ENCODE data around the gene PSAP. TPM values are rescaled to one million over a fixed set of nuclear protein-coding genes. Genes with fewer than 3 reads are reported as not detected.
A peak's percentile ranks its signal among the peaks of the same experiment; 100 is the strongest.

Gene PSAP
- total RNA-seq, 2 donors from 2014 or later: 136 to 207 TPM

- Mint-ChIP-seq H3K4me3 (no peak overlapping the region), H3K4me1 (ENCODE audit: low read depth in 2 of 2) (peaks cover 3 to 4% of the 10 kb centered on the region in 2 donors), H3K9me3 (no peaks in the 10 kb centered on the region), H3K36me3 (no peaks in the 10 kb centered on the region), H3K27ac (no peak overlapping the region), H3K27me3 (no peaks in the 10 kb centered on the region)
- no peak for DNase-seq (ENCODE audit: low spot score)
- no peak for ATAC-seq
Observed at GRCh38 chr10:71810048-71810750, 40.9 kb downstream of the PSAP start.

- Mint-ChIP-seq H3K36me3 (no peaks in the 10 kb centered on the region), H3K27me3 (no peaks in the 10 kb centered on the region), H3K4me1 (ENCODE audit: low read depth in 2 of 2) (peaks cover 3 to 4% of the 10 kb centered on the region in 2 donors), H3K9me3 (no peaks in the 10 kb centered on the region), H3K4me3 (no peak overlapping the region), H3K27ac (no peak overlapping the region)
- DNase-seq (ENCODE audit: low spot score) (no peak), ATAC-seq (no peak)
Observed at GRCh38 chr10:71809628-71810027, 41.4 kb downstream of the PSAP start.

- no peaks in the 10 kb centered on the region for H3K27me3 Mint-ChIP-seq
Observed at GRCh38 chr10:71807557-71808510, 43.2 kb downstream of the PSAP start.

GRCh38 chr10:71806704-71807556 is 44.1 kb downstream of the PSAP start:
- Mint-ChIP-seq H3K4me3 (no peak overlapping the region), H3K9me3 (no peaks in the 10 kb centered on the region), H3K27me3 (no peaks in the 10 kb centered on the region), H3K36me3 (no peaks in the 10 kb centered on the region), H3K27ac (no peak overlapping the region), H3K4me1 (ENCODE audit: low read depth in 2 of 2) (peaks cover 3 to 4% of the 10 kb centered on the region in 2 donors)
- DNase-seq (ENCODE audit: low spot score) (no peak), ATAC-seq (no peak)

More at GRCh38 chr10:71807557-71808510, 43.2 kb downstream of the PSAP start:
- Mint-ChIP-seq H3K27ac (no peak overlapping the region), H3K4me1 (ENCODE audit: low read depth in 2 of 2) (peaks cover 3 to 4% of the 10 kb centered on the region in 2 donors), H3K36me3 (no peaks in the 10 kb centered on the region), H3K4me3 (no peak overlapping the region), H3K9me3 (no peaks in the 10 kb centered on the region)
- DNase-seq (ENCODE audit: low spot score) (no peak), ATAC-seq (no peak)

GRCh38 chr10:71805776-71806703 is 45.0 kb downstream of the PSAP start:
- H3K27me3 Mint-ChIP-seq: no peaks in the 10 kb centered on the region
- peak in 1 of 2 donors; percentile 69 for ATAC-seq
- H3K4me3 Mint-ChIP-seq: no peak overlapping the region
- no peak overlapping the region for H3K27ac Mint-ChIP-seq
- H3K36me3 Mint-ChIP-seq: no peaks in the 10 kb centered on the region
- DNase-seq (ENCODE audit: low spot score): no peak
- H3K4me1 Mint-ChIP-seq (ENCODE audit: low read depth in 2 of 2): peaks cover 3 to 4% of the 10 kb centered on the region in 2 donors
- no peaks in the 10 kb centered on the region for H3K9me3 Mint-ChIP-seq

GRCh38 chr10:71804077-71804476 is 47.0 kb downstream of the PSAP start:
- DNase-seq (ENCODE audit: low spot score) (no peak), ATAC-seq (no peak)
- no peaks in the 10 kb centered on the region for H3K27me3 Mint-ChIP-seq
- H3K27ac Mint-ChIP-seq: no peak overlapping the region
- H3K4me3 Mint-ChIP-seq: no peak overlapping the region
- peaks cover 3 to 4% of the 10 kb centered on the region in 2 donors for H3K4me1 Mint-ChIP-seq (ENCODE audit: low read depth in 2 of 2)
- no peaks in the 10 kb centered on the region for H3K36me3 Mint-ChIP-seq
- no peaks in the 10 kb centered on the region for H3K9me3 Mint-ChIP-seq

- Mint-ChIP-seq H3K9me3 (no peaks in the 10 kb centered on the region), H3K4me3 (no peak overlapping the region), H3K36me3 (no peaks in the 10 kb centered on the region), H3K4me1 (ENCODE audit: low read depth in 2 of 2) (peaks cover 0 to 3% of the 10 kb centered on the region in 2 donors), H3K27me3 (no peaks in the 10 kb centered on the region), H3K27ac (no peak overlapping the region)
- DNase-seq (ENCODE audit: low spot score) (no peak), ATAC-seq (no peak)
Observed at GRCh38 chr10:71802715-71803488, 48.1 kb downstream of the PSAP start.

- H3K9me3 Mint-ChIP-seq: no peaks in the 10 kb centered on the region
- no peak overlapping the region for H3K4me3 Mint-ChIP-seq
- DNase-seq (ENCODE audit: low spot score) (no peak), ATAC-seq (no peak)
- no peaks in the 10 kb centered on the region for H3K27me3 Mint-ChIP-seq
- peaks cover 4 to 9% of the 10 kb centered on the region in 2 donors for H3K4me1 Mint-ChIP-seq (ENCODE audit: low read depth in 2 of 2)
- H3K27ac Mint-ChIP-seq: no peak overlapping the region
- H3K36me3 Mint-ChIP-seq: no peaks in the 10 kb centered on the region
Observed at GRCh38 chr10:71802235-71802634, 48.8 kb downstream of the PSAP start.

- DNase-seq (ENCODE audit: low spot score) (no peak), ATAC-seq (no peak)
- no peaks in the 10 kb centered on the region for H3K36me3 Mint-ChIP-seq
- H3K9me3 Mint-ChIP-seq: no peaks in the 10 kb centered on the region
- no peak overlapping the region for H3K27ac Mint-ChIP-seq
- no peak overlapping the region for H3K4me3 Mint-ChIP-seq
- peaks cover 7 to 16% of the 10 kb centered on the region in 2 donors for H3K4me1 Mint-ChIP-seq (ENCODE audit: low read depth in 2 of 2)
- H3K27me3 Mint-ChIP-seq: no peaks in the 10 kb centered on the region
Observed at GRCh38 chr10:71801361-71801760, 49.7 kb downstream of the PSAP start.

GRCh38 chr10:71799608-71800453 is 51.2 kb downstream of the PSAP start:
- Mint-ChIP-seq H3K27ac (no peak overlapping the region), H3K4me3 (no peak overlapping the region), H3K36me3 (no peaks in the 10 kb centered on the region), H3K9me3 (no peaks in the 10 kb centered on the region), H3K27me3 (no peaks in the 10 kb centered on the region), H3K4me1 (ENCODE audit: low read depth in 2 of 2) (peaks cover 7 to 13% of the 10 kb centered on the region in 2 donors)
- no peak for ATAC-seq
- DNase-seq (ENCODE audit: low spot score): no peak

GRCh38 chr10:71799112-71799511 is 51.9 kb downstream of the PSAP start:
- ATAC-seq (no peak), DNase-seq (ENCODE audit: low spot score) (no peak)
- no peak overlapping the region for H3K4me3 Mint-ChIP-seq
- H3K27ac Mint-ChIP-seq: no peak overlapping the region
- H3K9me3 Mint-ChIP-seq: no peaks in the 10 kb centered on the region
- no peaks in the 10 kb centered on the region for H3K27me3 Mint-ChIP-seq
- H3K36me3 Mint-ChIP-seq: no peaks in the 10 kb centered on the region
- peaks cover 7 to 13% of the 10 kb centered on the region in 2 donors for H3K4me1 Mint-ChIP-seq (ENCODE audit: low read depth in 2 of 2)
